GM04503 (cell line): ENCODE measurements around the gene FAM3C.
A peak's percentile ranks its signal among the peaks of the same experiment; 100 is the strongest.

Source experiments
- DNase-seq: peaks from one replicate; pipeline ENCODE4 v3.0.0-alpha.2; 2012; ENCODE audit warnings: low read depth

FAM3C gene

DNA sequence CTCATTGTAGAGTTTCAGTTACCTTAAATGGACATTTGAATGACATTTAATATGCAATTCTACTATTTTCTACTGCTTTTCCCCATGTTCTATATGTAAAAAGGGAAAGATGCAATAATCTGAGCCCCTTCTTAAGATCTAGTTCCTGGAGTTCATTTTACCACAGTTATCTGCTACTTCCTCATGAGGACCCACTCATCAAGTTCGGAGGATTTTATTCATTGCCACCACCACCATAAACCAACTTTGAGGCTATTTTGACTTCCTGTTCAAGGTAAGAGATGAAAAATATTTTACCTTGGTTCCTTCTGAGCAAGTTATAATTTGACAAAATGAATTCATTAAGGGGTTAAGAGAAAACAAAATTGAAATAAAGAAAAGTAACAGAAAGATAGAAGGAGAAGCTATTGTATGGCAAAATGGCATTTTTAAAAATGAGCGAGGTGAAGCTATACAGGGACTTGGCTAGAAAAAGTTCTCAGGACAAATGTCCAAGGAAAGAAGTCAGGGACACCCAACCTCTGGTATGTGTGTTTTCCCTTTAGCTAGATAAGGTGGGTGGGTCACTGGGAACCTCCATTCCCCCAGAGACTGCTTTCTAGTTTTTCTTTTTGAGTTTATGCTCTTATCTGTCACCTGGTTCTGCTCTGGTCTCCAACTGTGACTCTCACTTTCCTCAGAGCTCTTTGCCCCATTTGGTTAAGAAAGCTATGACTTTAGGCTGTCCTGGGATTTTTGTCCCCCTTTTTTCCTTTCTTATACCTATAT is 14.9 kb upstream of the FAM3C start:
- DNase-seq: no peak

DNA sequence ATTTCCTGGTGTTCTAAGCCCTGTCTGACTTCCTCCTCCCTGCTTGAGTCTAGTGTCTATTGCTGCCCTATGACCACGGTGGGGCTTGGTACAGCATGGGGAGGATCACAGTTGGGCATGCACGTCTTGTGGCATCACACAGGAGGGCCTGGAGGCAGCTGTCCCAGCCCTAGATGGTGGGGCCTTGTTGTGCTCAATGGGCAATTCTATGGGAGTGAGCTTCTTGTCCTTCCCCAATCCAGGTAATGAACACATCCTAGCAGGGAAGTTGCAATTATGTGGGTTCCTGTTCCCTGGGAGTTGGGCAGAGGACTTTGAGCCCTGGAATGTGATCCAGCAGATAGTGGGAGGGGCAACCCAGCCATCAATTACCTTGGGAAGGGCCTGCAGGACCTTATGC is 10.8 kb upstream of the FAM3C start:
- DNase-seq: no peak

DNA sequence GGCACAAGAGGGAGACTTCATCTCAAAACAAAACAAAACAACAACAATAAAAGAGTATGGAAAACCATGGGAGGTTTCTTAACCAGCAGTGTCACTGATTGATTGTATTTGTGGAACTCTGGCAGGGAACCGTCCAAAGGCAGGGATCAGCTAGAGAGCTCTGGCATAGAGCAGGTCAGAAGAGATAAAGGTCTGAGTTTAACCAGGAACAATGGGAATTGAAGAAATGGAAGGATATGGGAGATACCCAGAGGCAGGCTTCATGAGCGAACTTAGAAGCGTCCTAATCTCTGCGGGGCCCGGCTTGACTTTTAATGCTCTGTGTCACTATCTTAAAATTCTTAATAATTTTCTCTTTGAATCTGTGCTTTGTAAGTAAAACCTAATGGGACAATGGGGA is 10.4 kb upstream of the FAM3C start:
- DNase-seq: no peak

DNA sequence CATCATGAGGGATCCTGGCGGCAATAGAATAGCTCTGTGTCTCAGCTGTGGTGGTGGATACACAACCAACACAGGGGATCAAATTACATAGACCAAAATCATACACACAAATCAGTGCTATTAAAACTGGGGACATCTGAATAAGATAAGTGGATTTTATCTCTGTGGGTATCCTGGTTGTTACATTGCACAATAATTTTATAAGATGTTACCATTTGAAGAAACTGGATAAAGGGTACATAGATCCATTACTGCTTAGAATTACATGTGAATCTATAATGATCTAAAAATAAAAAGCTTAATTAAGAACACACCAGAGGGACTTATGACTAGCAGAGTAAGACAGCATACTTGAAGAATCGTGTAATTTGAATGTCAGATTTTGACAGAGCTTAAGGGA is 8.2 kb upstream of the FAM3C start:
- no peak for DNase-seq

DNA sequence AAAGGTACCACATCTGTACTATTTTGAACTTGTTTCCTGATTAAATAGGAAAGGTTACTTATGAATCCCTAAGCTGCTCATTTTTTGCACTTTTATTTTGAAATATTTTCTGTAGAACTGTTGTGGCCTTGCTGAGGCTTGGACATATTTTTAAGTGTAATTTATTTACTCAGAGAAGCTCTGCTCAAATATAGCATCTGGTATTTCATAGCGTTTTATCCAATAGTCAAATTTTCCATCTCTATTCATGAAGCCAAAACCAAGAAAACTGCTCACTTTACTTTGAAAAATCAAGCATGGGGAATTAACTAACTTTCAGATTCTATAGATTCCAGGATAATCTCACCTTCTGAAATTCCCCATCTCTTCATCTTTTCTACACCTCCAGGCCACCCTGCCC is 6.6 kb upstream of the FAM3C start:
- DNase-seq: no peak

DNA sequence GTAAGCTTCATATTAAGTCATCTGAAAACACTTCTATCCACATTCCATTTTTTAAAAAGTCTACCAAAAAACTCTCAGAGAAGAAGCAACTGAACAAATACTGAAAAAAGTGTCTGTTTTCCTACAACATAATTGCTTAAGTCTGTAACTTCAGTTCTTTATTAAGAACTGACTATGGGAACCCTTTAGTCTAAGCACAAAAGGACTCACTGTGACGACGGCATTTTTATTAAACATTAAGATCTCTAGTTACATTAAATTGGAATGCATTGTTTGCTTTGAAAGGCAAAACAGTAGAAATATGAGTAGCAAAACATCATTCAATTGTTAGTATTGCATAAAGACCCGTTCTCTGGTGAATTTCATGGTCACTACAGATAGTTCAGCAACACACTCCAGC is 5.8 kb upstream of the FAM3C start:
- peak; percentile 17 for DNase-seq

DNA sequence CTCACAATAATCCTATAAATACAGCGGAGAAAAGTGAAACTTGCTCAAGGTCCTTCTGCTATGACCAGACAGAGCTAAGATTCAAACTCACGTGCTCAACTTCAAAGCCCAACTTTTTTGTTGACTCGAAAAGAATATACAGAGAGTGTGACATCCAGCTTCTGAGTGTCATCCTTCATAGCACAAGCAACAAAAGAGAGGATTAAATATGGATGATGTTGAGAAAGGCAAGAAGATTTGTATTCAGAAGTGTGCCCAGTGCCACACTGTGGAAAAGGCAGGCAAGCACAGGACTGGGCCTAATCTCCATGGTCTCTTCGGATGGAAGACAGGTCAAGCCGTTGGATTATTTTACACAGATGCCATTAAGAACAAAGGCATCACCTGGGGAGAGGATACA is 2.1 kb upstream of the FAM3C start:
- DNase-seq: no peak

DNA sequence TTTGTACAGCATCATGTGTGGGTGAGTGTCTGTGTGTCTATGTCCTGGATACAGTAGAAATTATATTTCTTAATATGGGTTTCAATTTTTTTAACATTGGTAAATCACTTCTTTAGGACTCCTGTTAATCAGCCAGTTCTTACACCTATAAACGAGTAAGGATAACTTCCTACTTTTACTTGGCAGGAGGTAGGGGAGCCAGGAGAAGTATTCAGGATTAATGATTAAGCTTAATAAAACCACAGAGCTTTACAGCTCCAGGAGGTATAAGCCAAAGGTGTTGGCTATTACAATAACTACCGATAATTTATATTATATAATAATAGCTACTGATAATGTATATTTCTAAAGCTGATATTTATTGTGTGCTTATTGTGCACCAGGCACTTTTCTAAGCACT is 1.7 kb upstream of the FAM3C start:
- DNase-seq: no peak

DNA sequence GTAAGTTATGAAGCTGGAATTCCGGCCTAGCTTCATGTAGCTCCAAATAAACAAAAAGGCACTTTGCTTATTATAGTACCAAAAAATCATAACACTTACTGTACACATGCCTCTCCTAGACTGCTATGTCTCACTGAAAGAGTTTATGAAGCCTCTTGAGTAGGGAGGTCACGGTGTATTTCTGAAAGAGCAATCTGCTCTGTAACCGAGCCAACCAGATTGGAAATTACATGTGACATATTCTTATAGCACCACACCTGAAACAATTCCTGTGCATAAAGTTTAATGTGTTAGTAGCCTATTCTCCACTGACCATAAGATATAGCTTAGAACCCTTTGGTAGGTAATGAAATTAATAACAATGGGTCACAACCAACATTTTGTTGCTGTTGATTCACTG is 1.3 kb upstream of the FAM3C start:
- DNase-seq: no peak

DNA sequence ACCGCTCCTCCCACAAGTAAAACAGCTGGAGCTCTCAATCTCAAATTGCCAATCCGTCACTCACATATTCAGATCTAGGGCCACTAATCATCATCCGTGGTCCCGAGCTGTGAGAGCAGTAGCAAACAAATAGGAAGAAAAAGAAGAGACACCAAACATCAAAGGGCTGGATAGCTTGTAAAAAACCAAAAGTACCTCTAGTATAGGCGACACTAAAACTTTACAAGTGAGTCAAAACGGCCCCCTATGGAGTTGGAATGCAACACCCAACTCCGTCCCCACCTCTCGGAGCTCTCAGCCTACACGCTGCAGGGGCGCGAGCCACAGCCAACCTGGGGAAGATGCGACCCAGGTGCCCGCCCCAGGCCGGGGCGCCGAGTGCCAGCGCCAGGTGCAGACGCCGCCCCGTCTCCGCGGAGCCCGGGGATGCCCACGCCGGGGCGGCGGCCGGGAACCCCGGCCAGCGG is 581 bp downstream of the FAM3C start:
- no peak for DNase-seq

DNA sequence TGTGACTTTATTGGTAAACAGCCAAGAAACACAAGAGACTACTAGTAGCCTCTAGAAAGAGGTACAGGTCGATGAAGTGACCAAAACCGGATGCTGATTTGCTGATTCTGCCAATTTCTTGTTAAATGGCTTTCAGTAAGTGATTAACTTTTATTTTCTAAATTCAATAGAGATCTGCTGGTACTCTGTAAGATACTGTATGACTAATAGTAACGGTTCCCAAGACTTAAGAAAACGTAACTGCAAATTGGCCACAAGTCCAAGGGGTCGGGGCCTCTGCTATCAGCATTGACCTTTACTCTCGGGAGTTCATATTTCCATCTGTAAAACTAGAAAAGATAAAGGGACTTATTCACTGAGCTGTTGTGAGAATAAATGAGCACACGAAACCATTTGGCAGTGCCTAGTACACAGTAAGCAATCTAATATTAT is 1.4 kb downstream of the FAM3C start:
- DNase-seq: no peak

DNA sequence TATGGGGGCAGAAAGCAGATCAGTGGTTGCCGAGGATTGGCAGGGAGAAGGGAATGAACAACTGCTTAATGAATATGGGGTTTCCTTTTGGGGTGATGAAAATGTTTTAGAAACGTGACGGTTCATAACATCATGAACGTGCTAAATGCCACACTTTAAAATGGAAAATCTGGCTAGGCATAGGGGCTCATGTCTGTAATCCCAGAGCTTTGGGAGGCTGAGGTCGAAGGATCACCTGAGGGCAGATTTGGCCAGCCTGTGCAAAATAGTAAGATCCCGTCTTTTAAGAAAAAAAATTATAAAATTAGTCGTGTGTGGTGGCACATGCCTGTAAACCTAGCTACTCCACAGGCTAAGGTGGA is 3.1 kb downstream of the FAM3C start:
- DNase-seq: no peak

DNA sequence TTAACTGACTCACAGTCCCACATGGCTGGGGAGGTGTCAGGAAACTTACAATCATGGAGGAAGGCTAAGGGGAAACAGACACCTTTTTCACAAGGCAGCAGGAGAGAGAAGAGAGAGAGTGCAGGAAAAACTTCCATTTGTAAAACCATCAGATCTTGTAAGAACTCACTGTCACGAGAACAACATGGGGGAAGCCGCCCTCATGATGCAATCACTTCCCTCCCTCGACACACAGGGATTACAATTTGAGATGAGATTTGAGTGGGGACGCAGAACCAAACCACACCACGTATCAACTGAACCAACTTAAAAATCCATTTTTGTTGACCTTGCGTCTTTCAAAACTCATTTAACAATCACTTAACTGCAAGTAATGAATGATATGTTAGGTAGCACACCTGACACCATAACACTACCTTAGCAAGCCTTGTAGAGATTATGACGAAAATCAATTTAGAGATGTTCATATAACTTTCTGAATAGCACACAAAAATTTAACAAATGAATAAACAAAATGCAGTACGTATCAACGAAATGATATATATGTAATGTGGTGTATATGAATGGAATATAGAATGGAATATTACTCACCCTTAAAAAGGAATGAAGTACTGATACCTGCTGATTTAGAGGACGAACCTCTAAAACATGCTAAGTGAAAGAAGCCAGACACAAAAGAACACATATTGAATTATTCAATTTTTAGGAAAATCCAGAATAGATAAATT is 3.7 kb downstream of the FAM3C start:
- no peak for DNase-seq

DNA sequence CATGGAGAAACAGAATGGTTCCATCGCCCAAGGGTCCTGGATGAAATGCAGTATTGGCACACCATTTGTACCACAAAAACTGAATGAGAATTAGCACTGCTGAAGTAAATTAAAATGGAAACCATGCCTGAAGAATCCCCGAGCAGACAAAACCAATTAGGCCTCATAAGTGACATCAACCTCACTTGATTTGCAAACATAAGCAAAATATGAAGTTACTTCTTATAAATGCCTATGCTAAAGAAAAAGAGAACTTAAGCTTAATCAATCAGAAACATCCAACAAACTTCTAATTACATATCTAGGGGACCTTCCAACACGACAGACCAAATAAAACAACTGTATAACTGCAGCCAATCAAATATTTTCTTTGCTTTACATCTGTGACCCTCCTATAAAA is 4.4 kb downstream of the FAM3C start:
- DNase-seq: no peak

DNA sequence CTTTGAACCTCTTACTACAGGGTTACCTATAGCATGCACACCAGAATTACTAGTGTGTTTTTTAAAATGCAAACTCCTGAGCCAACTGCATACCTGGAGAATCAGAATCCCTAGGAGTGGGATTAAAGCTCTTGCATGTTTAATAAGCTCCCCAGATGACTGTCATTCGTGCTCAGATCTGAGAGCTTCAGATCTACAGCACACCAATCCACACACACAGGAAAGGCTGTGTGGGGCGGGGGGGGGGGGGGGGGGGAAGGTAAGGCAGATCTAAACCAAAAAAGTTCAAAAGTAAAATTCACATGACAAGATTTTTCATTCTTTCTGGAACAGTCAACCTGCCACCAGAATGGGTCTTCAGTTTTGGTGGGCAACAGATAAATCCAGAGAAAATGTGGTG is 5.5 kb downstream of the FAM3C start:
- DNase-seq: no peak

DNA sequence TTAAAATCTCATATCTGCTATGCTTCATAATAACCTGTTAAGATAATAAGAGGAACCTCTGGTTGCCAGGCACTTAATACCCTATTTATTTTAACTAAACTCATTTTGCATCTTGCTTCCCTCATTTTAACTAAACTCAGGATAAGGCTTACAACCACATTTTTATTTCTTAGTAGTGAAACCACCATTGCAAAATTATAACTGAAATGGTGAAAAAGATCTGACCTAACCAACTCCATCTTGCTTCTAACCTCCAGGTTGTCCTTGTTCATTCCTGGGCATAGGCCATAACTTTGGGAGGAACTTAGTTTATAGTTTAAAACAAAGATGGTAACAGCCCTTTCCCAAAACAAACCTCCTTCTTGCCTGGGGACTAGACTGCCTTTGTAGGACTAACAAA is 6.0 kb downstream of the FAM3C start:
- DNase-seq: no peak

DNA sequence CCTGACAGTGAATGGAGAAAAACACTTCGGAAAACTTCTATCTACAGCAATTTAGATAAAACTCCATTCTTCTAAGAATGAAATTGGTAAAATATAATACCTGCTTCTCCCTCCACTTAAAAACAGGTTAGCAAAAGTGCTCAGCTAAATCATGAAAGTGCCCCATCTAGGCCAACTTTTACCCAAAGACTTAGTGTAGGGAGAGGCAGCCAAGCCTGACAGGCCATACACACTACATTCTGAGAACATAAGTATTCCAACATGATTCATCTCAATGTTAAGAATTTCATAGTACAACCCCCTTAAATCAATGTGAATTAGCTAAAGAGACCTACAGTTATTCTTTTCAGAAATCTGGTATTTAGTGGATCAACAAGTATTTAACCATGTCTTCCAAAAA is 7.2 kb downstream of the FAM3C start:
- DNase-seq: no peak

DNA sequence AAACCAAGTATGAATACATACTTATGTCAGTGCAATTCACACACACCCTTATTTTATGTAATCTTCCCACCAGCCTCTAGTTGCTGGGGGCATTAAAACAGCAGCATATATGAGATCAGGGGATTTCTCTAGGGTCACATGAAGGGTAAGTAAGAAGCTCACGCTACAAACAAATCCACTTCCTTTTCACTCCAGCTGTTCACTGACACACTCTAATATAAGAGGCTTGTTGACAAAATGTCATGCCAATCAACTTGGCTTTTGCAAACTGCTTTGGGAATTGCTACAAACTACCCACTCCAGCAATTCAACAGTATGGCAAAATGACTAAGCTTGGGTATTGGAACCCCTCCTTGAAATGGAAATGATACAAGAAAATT is 10.3 kb downstream of the FAM3C start:
- no peak for DNase-seq

DNA sequence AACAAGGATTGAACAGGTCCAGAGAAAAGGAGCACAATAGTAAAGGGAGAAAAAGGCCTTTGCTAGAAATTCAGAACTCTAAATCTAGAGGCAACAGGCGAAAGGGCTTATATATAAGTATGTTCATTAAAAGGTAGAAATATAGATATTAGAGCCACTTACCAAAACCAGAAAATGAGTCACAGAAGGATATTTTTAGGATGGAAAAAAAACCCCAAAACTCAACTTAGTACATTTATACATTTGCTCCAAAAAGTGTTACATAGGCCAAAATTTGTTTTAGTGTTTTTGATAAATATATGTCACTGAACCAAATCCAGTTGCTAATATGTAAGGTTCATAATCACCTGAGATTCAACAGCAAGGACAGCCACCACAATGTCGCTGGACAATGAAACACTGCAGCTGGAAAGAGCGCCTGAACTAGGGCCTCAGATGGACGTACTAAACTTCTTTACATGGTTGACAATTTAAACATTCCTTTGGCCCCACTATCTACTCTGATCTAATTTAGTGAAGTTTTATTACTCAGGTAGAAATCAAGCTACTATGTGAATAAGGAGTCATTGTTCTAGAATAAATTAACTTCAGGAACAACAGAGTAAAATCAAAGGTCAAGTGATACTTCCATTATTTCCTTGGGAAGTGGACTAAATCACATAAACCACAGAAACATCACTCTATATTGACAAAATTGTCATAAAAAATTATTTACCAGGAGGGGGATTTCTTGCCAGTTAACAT is 10.9 kb downstream of the FAM3C start:
- DNase-seq: no peak

DNA sequence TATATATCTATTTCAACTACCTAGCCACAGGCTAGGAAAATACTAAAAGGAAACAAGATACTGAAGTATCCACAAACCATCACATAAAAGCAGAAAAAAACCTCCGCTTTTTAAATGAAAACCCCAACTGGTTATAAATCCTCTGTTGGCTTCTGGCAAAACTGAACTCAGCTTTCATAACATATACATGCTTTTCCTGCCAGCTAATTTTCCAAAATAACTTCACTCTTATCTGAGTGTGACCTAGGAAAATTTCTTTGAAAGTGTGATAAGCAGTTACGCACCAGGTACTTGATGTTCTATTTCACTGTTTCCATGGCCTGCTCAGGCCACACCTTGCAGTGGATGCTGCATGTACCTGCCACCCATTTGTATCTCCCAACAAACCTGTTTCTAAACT is 11.8 kb downstream of the FAM3C start:
- DNase-seq: no peak

DNA sequence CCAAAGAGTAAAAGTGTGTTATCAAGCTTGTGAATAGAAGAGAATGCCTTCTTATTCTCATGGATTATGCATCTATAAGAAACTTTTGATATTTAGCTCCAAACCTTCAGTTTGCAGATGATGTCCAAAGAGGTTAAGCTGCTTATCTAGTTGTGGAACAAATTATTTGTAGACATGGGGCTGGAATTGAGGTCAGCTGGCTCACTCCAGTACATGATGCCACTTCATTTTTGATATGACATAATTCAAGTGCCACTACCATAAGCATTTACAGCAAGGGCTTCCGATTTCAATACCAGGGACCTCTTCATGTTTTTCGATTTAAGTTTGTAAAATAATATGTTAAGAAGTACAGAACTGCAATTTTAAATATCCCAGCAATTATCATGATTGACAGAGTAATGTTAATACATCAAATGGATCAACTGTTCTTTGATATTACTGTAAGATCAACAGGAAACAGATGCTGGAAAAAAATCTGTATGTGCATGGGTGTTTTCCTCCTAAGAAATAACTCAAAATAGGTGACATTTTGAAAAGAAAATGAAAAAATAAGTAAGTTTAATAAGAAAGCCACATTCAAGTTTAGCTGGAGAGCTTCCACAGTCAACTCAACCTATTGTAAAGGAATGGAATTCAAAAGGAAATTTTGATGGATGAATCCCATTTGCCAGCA is 12.7 kb downstream of the FAM3C start:
- DNase-seq: no peak

DNA sequence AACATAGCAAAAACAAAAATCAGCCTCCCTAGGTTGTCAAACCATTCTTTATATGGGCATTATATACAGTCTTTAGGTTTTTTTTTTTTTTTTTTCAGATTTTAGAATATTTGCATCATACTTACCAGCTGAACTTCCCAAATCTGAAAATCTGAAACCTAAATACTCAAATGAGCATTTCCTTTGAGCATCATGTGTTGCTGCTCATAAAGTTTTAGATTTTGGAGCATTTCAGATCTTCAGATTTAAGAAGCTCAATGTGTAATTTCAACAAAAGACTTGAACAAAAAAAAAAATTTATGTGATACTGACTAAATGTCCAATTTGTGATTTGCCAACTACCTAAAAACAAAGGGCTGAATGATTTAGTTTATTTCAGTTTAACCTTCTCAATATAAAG is 13.6 kb downstream of the FAM3C start:
- no peak for DNase-seq

DNA sequence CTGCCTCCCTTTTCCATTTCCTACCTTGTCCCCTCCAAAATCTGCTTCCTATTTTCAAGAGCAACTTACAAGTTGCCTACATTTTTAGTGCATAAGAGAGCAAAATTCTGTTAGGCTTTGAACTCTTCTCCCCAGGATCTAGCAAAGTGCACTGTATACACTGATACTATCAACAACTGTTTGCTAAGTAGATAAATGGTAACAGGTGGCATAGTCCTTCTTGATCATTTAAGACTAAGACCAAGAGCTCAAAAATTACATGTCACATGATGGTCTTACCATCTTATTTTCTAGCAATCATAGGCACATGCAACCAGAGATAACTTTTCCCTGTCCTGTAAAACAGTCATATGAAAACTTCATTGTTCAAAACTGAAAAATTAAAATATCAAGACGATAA is 16.2 kb downstream of the FAM3C start:
- DNase-seq: no peak
